ENCODE results near the gene RPS16. TPM values are rescaled to one million over a fixed set of nuclear protein-coding genes. Genes with fewer than 3 reads are reported as not detected.

RPS16 gene
- total RNA-seq, 4 donors from 2014 or later: 919 to 2,686 (median 1,277) TPM

DNA sequence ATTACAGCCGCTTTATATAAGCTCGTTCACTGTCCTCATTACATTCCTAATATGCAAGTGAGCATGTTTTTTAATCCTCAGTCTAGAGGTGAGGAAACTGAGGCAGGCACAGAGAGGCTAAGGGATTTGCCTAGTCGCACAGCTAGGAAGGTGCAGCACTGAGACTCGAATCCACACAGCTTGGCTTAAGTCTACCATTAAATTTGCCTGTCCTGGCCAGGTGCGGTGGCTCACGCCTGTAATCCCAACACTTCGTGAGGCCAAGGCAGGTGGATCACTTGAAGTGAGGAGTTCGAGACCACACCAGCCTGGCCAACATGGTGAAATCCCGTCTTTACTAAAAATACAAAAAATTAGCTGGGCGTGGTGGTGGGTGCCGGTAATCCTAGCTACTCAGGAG, 8.0 kb downstream of the RPS16 start:
- intact Hi-C loops (cut with DNase I): no loop called here
- Histone ChIP-seq H3K4me1 (peaks cover 11 to 28% of the 10 kb centered on the region in 2 donors), H3K9me3 (no peaks in the 10 kb centered on the region), H3K27me3 (no peaks in the 10 kb centered on the region), H3K4me3 (replicated peaks in 1 of 3) (no peak overlapping the region), H3K27ac (no peak overlapping the region), H3K36me3 (peaks cover 9 to 11% of the 10 kb centered on the region in 2 donors)
- TF ChIP-seq, protein P1, sequence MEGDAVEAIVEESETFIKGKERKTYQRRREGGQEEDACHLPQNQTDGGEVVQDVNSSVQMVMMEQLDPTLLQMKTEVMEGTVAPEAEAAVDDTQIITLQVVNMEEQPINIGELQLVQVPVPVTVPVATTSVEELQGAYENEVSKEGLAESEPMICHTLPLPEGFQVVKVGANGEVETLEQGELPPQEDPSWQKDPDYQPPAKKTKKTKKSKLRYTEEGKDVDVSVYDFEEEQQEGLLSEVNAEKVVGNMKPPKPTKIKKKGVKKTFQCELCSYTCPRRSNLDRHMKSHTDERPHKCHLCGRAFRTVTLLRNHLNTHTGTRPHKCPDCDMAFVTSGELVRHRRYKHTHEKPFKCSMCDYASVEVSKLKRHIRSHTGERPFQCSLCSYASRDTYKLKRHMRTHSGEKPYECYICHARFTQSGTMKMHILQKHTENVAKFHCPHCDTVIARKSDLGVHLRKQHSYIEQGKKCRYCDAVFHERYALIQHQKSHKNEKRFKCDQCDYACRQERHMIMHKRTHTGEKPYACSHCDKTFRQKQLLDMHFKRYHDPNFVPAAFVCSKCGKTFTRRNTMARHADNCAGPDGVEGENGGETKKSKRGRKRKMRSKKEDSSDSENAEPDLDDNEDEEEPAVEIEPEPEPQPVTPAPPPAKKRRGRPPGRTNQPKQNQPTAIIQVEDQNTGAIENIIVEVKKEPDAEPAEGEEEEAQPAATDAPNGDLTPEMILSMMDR (IDR thresholded peaks at IDR 0.05): no peak
- TF ChIP-seq POLR2A (IDR thresholded peaks at IDR 0.05): no peak
- 94 to 98% methylated on average over 11 of the region's 11 CpGs for WGBS, 2 donors
- no peak for DNase-seq

DNA sequence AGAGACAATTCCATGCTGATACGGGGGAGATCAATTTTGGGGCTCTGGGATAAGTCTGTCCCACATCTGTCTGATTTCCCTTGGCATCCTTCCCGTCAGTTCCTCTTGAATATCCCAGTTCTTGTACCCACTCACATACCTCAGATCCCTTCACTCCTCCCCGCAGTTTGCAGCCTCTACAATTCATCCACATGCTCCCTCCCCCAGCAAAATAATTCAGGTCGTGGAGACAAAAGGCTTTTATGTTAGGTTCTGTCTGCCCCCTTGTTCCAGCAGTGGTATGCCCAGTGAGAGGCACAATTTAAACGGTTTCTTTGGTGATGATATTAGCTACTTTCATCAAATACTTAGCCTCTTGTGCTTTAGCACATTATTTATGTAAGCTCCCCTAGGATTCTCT, 9.6 kb downstream of the RPS16 start:
- no peak for DNase-seq
- intact Hi-C loops (cut with DNase I): no loop called here
- Histone ChIP-seq H3K36me3 (peaks cover 0 to 5% of the 10 kb centered on the region in 2 donors), H3K4me3 (replicated peaks in 1 of 3) (no peak overlapping the region), H3K27me3 (no peaks in the 10 kb centered on the region), H3K27ac (no peak overlapping the region), H3K9me3 (no peaks in the 10 kb centered on the region), H3K4me1 (peaks cover 11 to 22% of the 10 kb centered on the region in 2 donors)
- whole genome bisulfite sequencing, 2 donors: 65 to 66% methylated on average over 5 of the region's 5 CpGs
- no peak for TF ChIP-seq POLR2A (IDR thresholded peaks at IDR 0.05)
- TF ChIP-seq, protein P1 (IDR thresholded peaks at IDR 0.05): no peak

DNA sequence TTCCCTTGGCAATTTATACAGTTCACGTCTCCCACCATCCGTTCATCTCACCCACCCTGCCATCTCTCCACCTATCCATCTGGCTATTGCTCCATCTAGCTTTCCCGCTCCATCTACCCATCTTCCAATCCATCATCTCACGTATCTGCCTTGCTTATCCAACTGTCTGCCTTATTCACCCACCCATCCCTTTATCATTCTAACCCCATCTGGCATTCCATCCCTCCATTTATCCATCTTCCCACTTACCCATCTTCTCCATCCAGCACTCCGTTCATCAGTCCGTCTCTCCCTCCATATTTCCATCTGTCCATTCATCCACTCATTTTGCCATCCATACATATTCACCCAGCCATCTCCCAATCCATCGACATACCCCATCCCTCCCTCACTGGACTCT, 10.0 kb downstream of the RPS16 start:
- whole genome bisulfite sequencing, 2 donors: 89 to 93% methylated on average over 7 of the region's 7 CpGs

DNA sequence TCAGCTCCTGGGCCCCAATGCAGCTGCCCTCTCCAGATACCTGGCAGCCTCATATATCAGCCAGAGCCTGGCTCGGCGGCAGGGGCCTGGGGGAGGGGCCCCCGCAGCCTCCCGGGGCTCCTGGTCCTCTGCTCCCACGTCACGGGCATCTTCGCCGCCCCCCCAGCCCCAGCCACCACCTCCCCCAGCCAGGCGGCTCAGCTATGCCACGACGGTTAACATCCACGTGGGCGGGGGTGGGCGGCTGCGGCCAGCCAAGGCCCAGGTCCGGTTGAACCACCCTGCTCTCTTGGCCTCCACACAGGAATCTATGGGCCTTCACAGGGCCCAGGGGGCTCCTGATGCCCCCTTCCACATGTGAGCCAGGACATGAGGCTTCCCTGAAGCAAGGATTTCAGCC, 10.8 kb downstream of the RPS16 start:
- 80 to 95% methylated on average over 8 to 16 of the region's 16 CpGs for WGBS, 2 donors
- no peak for DNase-seq

More for the DNA sequence above, 10.0 kb downstream of the RPS16 start:
- intact Hi-C loops (cut with DNase I): no loop called here
- Histone ChIP-seq H3K4me3 (replicated peaks in 1 of 3) (no peak overlapping the region), H3K27me3 (no peaks in the 10 kb centered on the region), H3K4me1 (peaks cover 7 to 17% of the 10 kb centered on the region in 2 donors), H3K36me3 (peaks cover 0 to 5% of the 10 kb centered on the region in 2 donors), H3K27ac (no peak overlapping the region), H3K9me3 (no peaks in the 10 kb centered on the region)
- no peak for TF ChIP-seq POLR2A (IDR thresholded peaks at IDR 0.05)
- TF ChIP-seq, protein P1 (IDR thresholded peaks at IDR 0.05): no peak
- DNase-seq: no peak

More for the DNA sequence above, 10.8 kb downstream of the RPS16 start:
- Histone ChIP-seq H3K4me1 (peaks cover 6 to 13% of the 10 kb centered on the region in 2 donors), H3K9me3 (no peaks in the 10 kb centered on the region), H3K36me3 (peaks cover 2 to 5% of the 10 kb centered on the region in 2 donors), H3K27me3 (no peaks in the 10 kb centered on the region), H3K4me3 (replicated peaks in 1 of 3) (no peak overlapping the region), H3K27ac (no peak overlapping the region)
- intact Hi-C loops (cut with DNase I): no loop called here
- no peak for TF ChIP-seq POLR2A (IDR thresholded peaks at IDR 0.05)
- TF ChIP-seq, protein P1 (IDR thresholded peaks at IDR 0.05): no peak
